Thyroid gland (tissue), 4 donors: ENCODE measurements around the gene F10. TPM values are rescaled to one million over a fixed set of nuclear protein-coding genes. Genes with fewer than 3 reads are reported as not detected.

Experiments used
- DNase-seq, 2 donors: peaks; one replicate each; pipeline ENCODE4 v3.0.0-alpha.2; 2019
- H3K27ac ChIP-seq, 3 donors: fragments of 200-600 bp; sonication (generic); 1 replicate in 2 of 3; 2 replicates in 1 of 3; pipeline ENCODE4 v1.5.1; 2016 to 2019; ENCODE audit warnings: mild to moderate bottlenecking in 1 of 3, moderate library complexity in 1 of 3
- H3K27me3 ChIP-seq: fragments of 200-600 bp; sonication (generic); one replicate; pipeline ENCODE4 v1.5.1; 2019
- H3K36me3 ChIP-seq, 2 donors: fragments of 200-600 bp; sonication (generic); one replicate each; pipeline ENCODE4 v1.5.1; 2016 to 2019
- H3K4me1 ChIP-seq, 2 donors: fragments of 200-600 bp; sonication (generic); one replicate each; pipeline ENCODE4 v1.5.1; 2017 to 2019
- H3K4me3 ChIP-seq, 3 donors: fragments of 200-600 bp; sonication (generic); replicated peaks in 1 of 3; 1 replicate in 2 of 3; 2 replicates in 1 of 3; pipeline ENCODE4 v1.5.1; 2016; ENCODE audit warnings: mild to moderate bottlenecking in 1 of 3
- H3K9me3 ChIP-seq: fragments of 200-600 bp; sonication (generic); one replicate; pipeline ENCODE4 v1.5.1; 2017
- POLR2A ChIP-seq, 2 donors: fragments of 450-650 bp; IDR thresholded peaks; one replicate each; pipeline ENCODE4 v1.6.1; 2017; ENCODE audit warnings: antibody characterized with exemption in 2 of 2, mild to moderate bottlenecking in 2 of 2, moderate library complexity in 1 of 2
- WGBS, 2 donors: methylation state at CpG; one replicate each; pipeline ENCODE4 v1.1.5; 2017; 5-methylcytosine and 5-hydroxymethylcytosine counted together
- intact Hi-C: fragments of 100-400 bp; cut with DNase I; formaldehyde crosslinking; loops from one replicate; pipeline ENCODE4 v1.15.1; 2023
- total RNA-seq, 4 donors: library from RNA; depleted of rRNA; stranded (reverse); fragments of >200 nt; gene quantifications; one replicate each; pipeline ENCODE4 v1.2.3, GENCODE V29; 2016
- TF ChIP-seq, protein P1 (sequence below), 6 experiments: fragments of 200-600 bp in 3 of 6; fragments of 450-650 bp in 3 of 6; sonication (generic) in 3 of 6; IDR thresholded peaks; one replicate each; pipeline ENCODE4 v1.5.1; 2016 to 2019; ENCODE audit warnings: antibody characterized with exemption in 6 of 6, mild to moderate bottlenecking in 2 of 6, inconsistent platforms in 1 of 6, moderate library complexity in 1 of 6

Gene F10
- total RNA-seq, 4 donors from 2014 or later: 4.0 to 19.9 (median 7.0) TPM

DNA sequence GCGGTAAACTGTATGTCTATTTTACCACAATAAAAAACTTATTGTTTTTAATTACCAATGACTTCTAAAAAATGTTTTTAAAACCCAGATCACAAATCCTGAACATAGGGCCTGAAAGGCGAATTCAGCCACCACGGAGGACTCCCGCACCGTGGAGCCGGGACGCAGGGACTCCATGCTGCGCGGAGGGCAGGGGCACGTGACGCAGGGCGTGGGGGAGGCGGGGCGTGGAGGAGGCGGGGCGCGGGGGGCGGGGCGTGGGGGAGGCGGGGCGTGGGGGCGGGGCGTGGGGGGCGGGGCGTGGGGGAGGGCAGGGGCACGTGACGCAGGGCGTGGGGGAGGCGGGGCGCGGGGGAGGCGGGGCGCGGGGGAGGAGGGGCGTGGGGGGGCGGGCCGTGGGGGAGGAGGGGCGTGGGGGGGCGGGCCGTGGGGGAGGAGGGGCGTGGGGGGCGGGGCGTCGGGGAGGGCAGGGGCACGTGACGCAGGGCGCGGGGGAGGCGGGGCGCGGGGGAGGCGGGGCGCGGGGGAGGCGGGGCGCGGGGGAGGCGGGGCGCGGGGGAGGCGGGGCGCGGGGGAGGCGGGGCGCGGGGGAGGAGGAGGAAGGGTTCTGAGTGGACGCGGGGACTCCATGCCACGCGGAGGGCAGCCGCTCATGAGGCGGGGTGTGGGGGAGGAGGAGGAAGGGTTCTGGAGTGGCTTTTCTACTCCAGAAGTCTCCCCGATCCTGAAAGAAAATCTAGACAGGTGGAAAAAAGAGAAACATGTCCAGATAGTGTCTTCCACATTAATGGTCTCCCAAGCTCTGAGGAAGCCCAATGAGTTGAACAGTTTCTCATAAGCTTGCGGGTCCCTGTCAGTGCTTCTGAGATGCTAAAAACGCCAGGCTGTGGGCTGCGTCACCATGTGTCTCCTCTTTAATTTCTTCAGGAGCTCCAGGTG, 31.5 kb downstream of the F10 start:
- intact Hi-C loops: loop anchor here (10.0 kb wide), 1 partner anchor 211 kb away; the partner anchor contains the start of gene GRTP1
- WGBS, 2 donors: 10 to 36% methylated on average over 5 to 21 of the region's 76 CpGs
- TF ChIP-seq, protein P1, sequence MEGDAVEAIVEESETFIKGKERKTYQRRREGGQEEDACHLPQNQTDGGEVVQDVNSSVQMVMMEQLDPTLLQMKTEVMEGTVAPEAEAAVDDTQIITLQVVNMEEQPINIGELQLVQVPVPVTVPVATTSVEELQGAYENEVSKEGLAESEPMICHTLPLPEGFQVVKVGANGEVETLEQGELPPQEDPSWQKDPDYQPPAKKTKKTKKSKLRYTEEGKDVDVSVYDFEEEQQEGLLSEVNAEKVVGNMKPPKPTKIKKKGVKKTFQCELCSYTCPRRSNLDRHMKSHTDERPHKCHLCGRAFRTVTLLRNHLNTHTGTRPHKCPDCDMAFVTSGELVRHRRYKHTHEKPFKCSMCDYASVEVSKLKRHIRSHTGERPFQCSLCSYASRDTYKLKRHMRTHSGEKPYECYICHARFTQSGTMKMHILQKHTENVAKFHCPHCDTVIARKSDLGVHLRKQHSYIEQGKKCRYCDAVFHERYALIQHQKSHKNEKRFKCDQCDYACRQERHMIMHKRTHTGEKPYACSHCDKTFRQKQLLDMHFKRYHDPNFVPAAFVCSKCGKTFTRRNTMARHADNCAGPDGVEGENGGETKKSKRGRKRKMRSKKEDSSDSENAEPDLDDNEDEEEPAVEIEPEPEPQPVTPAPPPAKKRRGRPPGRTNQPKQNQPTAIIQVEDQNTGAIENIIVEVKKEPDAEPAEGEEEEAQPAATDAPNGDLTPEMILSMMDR (IDR thresholded peaks at IDR 0.05): no peak
- peak in 1 of 2 donors; percentile 75 for TF ChIP-seq POLR2A (IDR thresholded peaks at IDR 0.05)

DNA sequence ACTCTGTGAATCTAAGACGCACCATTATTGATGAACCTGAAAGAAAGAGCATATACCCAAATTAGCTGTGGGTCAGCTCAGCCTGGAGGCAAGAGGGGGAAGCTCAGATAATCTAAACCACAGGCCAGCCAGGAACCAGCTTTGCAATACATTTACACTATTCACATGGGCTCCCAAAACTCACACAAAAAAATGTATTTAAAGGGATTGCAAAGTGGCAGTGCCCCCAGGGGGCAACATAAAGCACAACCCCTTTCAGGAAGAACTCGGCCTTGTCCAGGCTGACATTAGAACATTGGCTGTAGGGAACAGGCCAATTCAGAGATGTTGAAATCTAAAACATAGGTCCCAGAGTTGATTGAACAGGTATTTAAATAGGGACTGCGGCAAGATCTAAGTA, 32.6 kb downstream of the F10 start:
- intact Hi-C loops: loop anchor here (5.0 to 10.0 kb wide), 2 partner anchors 52 to 210 kb away; partner anchors contain the start of genes CUL4A, GRTP1 and PCID2
- H3K27ac ChIP-seq: no peak overlapping the region

More for the DNA sequence above, 31.5 kb downstream of the F10 start:
- Histone ChIP-seq H3K27ac (peak overlapping the region; percentile 30 to 85 (median 38)), H3K4me3 (peak overlapping the region in 2 of 3 donors; percentile 35 to 47), H3K4me1 (peaks cover 10 to 16% of the 10 kb centered on the region in 2 donors), H3K36me3 (no peaks in the 10 kb centered on the region), H3K9me3 (no peaks in the 10 kb centered on the region), H3K27me3 (no peaks in the 10 kb centered on the region)
- DNase-seq: peak; percentile 76 to 81

DNA sequence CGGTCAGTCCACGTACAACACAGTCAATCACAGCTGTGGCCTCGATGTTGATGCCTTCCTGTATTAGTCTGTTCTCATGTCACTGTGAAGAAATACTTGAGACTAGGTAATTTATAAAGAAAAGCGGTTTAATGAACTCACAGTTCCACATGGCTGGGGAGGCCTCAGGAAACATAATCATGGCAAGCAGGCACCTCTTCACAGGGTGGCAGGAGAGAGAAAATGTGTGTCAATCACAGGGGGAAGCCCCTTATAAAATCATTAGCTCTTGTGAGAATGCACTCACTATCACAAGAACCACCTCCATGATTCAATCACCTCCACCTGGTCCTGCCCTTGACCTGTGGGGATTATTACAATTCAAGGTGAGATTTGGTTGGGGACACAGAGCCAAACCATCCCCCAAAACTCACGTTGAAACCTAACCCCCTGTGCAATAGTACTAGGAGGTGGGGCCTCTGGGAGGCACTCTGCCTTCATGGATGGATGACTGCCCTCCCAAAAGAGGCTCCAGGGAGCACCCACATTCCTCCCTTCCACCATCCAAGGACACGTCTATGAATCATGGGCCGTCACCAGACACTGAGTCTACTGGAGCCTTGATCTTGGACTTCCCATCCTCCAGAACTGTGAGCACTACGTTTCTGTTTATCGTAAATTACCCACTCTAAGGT, 33.5 kb downstream of the F10 start:
- DNase-seq: no peak
- Histone ChIP-seq H3K36me3 (no peaks in the 10 kb centered on the region), H3K4me3 (no peak overlapping the region), H3K4me1 (peaks cover 10 to 16% of the 10 kb centered on the region in 2 donors), H3K27ac (no peak overlapping the region), H3K9me3 (no peaks in the 10 kb centered on the region), H3K27me3 (no peaks in the 10 kb centered on the region)
- 84 to 94% methylated on average over 9 of the region's 9 CpGs for WGBS, 2 donors
- TF ChIP-seq, protein P1 (IDR thresholded peaks at IDR 0.05): no peak
- no peak for TF ChIP-seq POLR2A (IDR thresholded peaks at IDR 0.05)
- intact Hi-C loops: loop anchor here (5.0 to 10.0 kb wide), 2 partner anchors 51 to 209 kb away; partner anchors contain the start of genes CUL4A, GRTP1 and PCID2

More for the DNA sequence above, 32.6 kb downstream of the F10 start:
- TF ChIP-seq, protein P1 (IDR thresholded peaks at IDR 0.05): no peak
- no peak for TF ChIP-seq POLR2A (IDR thresholded peaks at IDR 0.05)
- H3K36me3 ChIP-seq: no peaks in the 10 kb centered on the region
- H3K9me3 ChIP-seq: no peaks in the 10 kb centered on the region
- WGBS, 2 donors: 80 to 94% methylated on average over 3 of the region's 3 CpGs
- H3K4me3 ChIP-seq: no peak overlapping the region
- peaks cover 10 to 16% of the 10 kb centered on the region in 2 donors for H3K4me1 ChIP-seq
- DNase-seq: no peak
- no peaks in the 10 kb centered on the region for H3K27me3 ChIP-seq

DNA sequence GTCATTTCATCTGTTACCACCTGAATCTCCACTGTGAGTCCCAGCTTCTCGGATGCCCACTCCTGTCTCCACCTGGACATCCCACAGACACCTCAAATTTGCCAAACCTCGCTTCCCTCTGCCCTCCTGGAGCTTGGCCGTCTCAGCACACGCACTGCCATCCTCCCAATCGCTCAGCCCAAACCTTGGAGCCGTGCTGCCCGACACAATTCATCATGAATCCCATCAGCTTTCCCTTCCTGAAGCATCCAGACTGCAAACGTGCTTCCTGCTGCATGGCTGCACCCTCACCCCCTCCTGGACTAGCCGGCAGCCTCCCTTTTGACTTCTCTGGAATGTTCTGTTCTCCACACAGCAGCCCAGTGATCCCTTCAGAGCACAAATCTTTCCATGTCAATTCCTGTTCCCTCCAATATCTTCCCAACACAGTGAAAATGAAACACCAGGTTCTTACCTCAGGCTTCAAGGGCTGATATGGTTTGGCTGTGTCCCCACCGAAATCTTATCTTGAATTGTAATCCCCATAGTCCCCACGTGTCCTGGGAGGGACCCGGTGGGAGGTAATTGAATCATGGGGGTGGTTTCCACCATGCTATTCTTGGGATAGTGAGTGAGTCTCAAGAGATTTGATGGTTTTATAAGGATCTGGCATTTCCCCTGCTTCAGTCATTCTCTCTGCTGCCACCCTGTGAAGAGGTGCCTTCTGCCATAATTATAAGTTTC, 34.8 kb downstream of the F10 start:
- Histone ChIP-seq H3K27me3 (no peaks in the 10 kb centered on the region), H3K4me1 (peaks cover 10 to 12% of the 10 kb centered on the region in 2 donors), H3K27ac (no peak overlapping the region), H3K36me3 (no peaks in the 10 kb centered on the region), H3K9me3 (no peaks in the 10 kb centered on the region), H3K4me3 (no peak overlapping the region)
- intact Hi-C loops: loop anchor here (5.0 to 10.0 kb wide), 2 partner anchors 50 to 207 kb away; partner anchors contain the start of genes CUL4A, GRTP1 and PCID2
- DNase-seq: no peak
- WGBS, 2 donors: 70 to 76% methylated on average over 12 of the region's 12 CpGs
- TF ChIP-seq, protein P1 (IDR thresholded peaks at IDR 0.05): no peak
- no peak for TF ChIP-seq POLR2A (IDR thresholded peaks at IDR 0.05)
